ENCODE measurements around the gene RAD23A.
"Not testable (repeated sequence)": the region's sequence is repeated elsewhere in the genome, so short reads cannot be mapped to it uniquely, and the experiment has no call there.

Gene RAD23A

GRCh38 chr19:12955575-12955974 lies 9.9 kb downstream of the RAD23A start:
- DNase-seq (ENCODE audit: low read depth in 2 of 2): not testable (repeated sequence)

- no peak for DNase-seq (ENCODE audit: low read depth in 2 of 2)
Measured at GRCh38 chr19:12955996-12956395, 10.3 kb downstream of the RAD23A start.

- DNase-seq (ENCODE audit: low read depth in 2 of 2): peak; percentile 83
Measured at GRCh38 chr19:12956446-12957388, 11.1 kb downstream of the RAD23A start, which contains the start of gene GADD45GIP1. Gene GADD45GIP1 (minus strand): TSS chr19:12957223. CDS start chr19:12957212, 11 bp downstream.

DNA sequence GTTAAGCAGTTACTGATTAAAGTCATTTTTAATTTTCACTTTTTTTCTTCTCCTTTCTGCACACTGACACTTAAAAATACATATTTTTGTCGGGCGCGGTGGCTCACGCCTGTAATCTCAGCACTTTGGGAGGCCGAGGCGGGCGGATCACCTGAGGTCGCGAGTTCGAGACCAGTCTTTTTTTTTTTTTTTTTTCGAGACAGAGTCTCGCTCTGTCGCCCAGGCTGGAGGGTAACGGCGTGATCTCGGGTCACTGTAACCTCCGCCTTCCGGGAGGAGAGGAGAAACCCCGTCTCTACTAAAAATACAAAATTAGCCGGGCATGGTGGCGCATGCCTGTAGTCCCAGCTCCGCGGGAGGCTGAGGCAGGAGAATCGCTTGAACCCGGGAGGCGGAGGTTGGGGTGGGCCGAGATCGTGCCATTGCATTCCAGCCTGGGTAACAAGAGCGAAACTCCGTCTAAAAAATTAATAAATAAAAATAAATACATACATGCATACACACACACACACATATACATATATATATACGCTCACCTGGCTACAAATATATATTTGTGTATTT lies 11.8 kb downstream of the RAD23A start:
- DNase-seq (ENCODE audit: low read depth in 2 of 2): not testable (repeated sequence)

DNA sequence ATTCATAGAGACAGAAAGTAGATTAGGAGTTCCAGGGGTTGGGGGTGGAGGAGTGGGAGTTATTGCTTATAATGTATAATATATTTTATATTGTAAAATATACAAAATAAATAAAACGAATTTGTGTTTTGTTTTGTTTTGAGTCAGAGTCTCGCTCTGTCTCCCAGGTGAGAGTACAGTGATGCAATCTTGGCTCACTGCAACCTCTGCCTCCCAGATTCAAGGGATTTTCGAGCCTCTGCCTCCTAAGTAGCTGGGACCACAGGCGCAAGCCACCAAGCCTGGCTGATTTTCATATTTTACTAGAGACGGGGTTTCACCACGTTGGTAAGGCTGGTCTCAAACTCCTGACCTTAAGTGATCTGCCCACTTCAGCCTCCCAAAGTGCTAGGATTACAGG lies 13.8 kb downstream of the RAD23A start:
- DNase-seq (ENCODE audit: low read depth in 2 of 2): no peak

GRCh38 chr19:12965017-12965811 lies 19.6 kb downstream of the RAD23A start:
- peak; percentile 70 to 76 for DNase-seq (ENCODE audit: low read depth in 2 of 2)

GRCh38 chr19:12965812-12966135 lies 20.1 kb downstream of the RAD23A start:
- no peak for DNase-seq (ENCODE audit: low read depth in 2 of 2)

GRCh38 chr19:12967907-12968306 lies 22.2 kb downstream of the RAD23A start:
- no peak for DNase-seq (ENCODE audit: low read depth in 2 of 2)

GRCh38 chr19:12969292-12969988 lies 23.8 kb downstream of the RAD23A start, which contains the start of gene DAND5:
Gene DAND5 (plus strand): TSS chr19:12969576. CDS start chr19:12969661, 85 bp downstream.
- DNase-seq (ENCODE audit: low read depth in 2 of 2): no peak

DNA sequence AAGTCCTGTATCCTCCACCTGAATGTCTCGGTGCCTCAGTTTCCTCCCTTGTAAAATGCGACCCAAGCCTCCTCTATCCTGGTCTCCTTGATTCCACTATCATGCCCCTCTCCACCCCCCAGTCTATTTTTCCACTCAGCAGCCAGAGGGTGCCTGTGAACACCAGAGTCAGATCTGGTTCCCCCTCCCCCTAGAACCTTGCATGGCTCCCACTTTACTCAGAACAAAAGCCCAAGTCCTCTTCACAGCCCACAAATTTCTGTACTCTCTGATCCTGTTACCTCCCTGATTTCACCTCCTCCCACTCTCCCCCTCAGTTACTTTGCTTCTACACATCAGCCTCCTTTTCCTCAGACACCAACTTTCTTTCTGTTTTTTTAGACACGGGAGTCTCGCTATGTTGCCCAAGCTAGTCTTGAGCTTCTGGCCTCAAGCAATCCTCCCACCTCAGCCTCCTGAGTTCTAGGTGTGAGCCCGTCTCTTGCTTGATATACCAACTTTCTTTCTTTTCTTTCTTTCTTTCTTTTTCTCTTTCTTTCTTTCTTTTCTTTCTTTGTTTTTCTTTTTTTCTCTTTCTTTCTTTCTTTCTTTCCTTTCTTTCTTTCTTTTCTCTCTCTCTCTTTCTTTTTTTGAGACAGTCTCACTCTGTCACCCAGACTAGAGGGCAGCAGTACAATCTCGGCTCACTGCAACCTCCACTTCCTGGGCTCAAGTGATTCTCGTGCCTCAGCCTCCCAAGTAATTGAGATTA lies 24.6 kb downstream of the RAD23A start:
- DNase-seq (ENCODE audit: low read depth in 2 of 2): no peak

DNA sequence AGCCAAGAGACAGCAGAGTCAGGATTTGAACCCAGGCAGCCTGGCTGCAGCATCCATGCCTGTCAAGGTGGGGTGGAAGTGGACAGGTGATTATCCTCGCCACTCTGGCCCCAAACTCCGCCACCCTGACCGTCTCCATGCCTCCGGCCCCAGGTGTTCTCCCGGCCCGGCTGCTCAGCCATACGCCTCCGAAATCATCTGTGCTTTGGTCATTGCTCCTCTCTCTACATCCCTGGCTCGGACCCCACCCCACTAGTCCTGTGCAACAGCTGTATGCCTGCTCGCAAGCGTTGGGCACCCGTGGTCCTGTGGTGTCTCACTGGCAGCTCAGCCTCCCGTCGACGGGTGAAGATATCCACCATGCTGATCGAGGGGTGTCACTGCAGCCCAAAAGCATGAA lies 27.6 kb downstream of the RAD23A start:
- DNase-seq (ENCODE audit: low read depth in 2 of 2): no peak

GRCh38 chr19:12974301-12975220 lies 28.9 kb downstream of the RAD23A start:
- no peak for DNase-seq (ENCODE audit: low read depth in 2 of 2)

- DNase-seq (ENCODE audit: low read depth in 2 of 2): no peak
Measured at GRCh38 chr19:12975221-12975741, 29.6 kb downstream of the RAD23A start.

- not testable (repeated sequence) for DNase-seq (ENCODE audit: low read depth in 2 of 2)
Measured at GRCh38 chr19:12976109-12976508, 30.4 kb downstream of the RAD23A start.

DNA sequence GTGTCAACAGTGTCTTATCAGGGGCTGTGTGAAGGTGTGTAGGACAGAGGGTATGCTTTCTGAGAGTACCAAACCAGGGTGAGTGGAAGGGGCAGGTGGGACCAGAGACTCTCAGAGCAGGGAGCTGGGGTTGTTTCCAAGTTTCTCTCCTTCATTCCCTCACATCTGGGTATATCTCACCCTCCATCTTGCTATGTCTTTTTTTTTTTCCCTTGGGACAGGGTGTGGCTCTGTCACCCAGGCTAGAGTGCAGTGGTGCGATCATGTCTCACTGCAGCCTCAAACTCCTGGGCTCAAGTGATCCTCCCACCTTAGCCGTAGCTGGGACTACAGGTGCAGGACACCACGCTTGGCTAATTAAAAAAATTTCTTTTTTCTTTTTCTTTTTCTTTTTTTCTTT lies 34.3 kb downstream of the RAD23A start:
- no peak for DNase-seq (ENCODE audit: low read depth in 2 of 2)

DNA sequence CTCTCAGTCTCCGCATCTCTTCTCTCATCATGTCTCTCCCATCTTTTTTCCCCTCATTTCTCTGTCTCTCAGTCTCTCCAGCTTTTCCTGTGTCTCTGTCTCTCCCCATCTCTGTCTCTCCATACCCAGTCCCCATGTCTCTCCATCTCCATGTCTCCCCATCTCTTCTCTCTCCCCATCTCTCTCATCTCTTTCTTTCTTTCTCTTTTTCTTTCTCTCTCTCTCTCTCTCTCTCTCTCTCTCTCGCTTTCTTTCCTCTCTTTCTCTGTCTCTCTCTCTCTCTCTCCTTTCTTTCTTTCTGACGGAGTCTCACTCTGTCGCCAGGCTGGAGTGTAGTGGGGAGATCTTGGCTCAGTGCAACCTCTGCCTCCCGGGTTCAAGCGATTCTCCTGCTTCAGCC lies 37.0 kb downstream of the RAD23A start:
- no peak for DNase-seq (ENCODE audit: low read depth in 2 of 2)

GRCh38 chr19:12983091-12983490 lies 37.4 kb downstream of the RAD23A start:
- no peak for DNase-seq (ENCODE audit: low read depth in 2 of 2)

- DNase-seq (ENCODE audit: low read depth in 2 of 2): peak; percentile 57 to 69
Measured at GRCh38 chr19:12983542-12984142, 38.0 kb downstream of the RAD23A start.

DNA sequence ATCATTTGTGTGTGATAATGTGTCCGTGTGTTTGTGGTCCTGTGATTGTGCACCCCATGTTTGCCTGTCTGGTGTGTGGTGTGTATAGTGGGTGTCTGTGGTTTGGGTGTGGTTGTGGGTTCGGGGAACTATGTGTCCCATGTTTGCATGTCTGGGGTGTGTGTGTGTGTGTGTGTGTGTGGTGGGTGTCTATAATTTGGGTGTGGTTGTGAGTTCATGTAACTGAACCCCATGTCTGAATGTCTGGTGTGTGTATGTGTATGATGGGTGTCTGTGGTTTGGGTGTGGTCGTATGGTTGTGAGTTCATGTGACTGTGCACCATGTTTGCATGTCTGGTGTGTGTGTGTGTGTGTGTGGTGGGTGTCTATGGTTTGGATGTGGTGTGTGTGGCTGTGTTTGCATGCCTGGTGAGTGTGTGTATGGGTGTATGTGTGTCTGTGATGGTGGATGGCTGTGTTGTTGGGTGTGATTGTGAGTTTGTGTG lies 38.5 kb downstream of the RAD23A start:
- DNase-seq (ENCODE audit: low read depth in 2 of 2): no peak

Data from stimulated activated CD8-positive, alpha-beta memory T cell treated with anti-CD3 and anti-CD28 coated beads, Interleukin-15, amount 100 ng/mL, for 48 hours (primary cell).